IgD-negative memory B cell (primary cell): Measurements from ENCODE around the gene NLGN1. TPM values are rescaled to one million over a fixed set of nuclear protein-coding genes. Genes with fewer than 3 reads are reported as not detected.

Experiments
- H3K27ac Mint-ChIP-seq, 3 donors: one replicate each; pipeline ENCODE4 v1.8.0; 2020 to 2022; ENCODE audit warnings: mild to moderate bottlenecking in 3 of 3, mixed read lengths in 3 of 3, moderate library complexity in 1 of 3
- H3K27me3 Mint-ChIP-seq: one replicate; pipeline ENCODE4 v1.8.0; 2021; ENCODE audit warnings: mixed read lengths
- H3K36me3 Mint-ChIP-seq: one replicate; pipeline ENCODE4 v1.8.0; 2020; ENCODE audit warnings: mild to moderate bottlenecking, mixed read lengths
- H3K4me1 Mint-ChIP-seq, 3 donors: one replicate each; pipeline ENCODE4 v1.8.0; 2020 to 2022; ENCODE audit warnings: mixed read lengths in 3 of 3, mild to moderate bottlenecking in 1 of 3
- H3K4me3 Mint-ChIP-seq, 4 donors: one replicate each; pipeline ENCODE4 v1.8.0; 2020 to 2022; ENCODE audit warnings: mild to moderate bottlenecking in 4 of 4, mixed read lengths in 4 of 4, moderate library complexity in 3 of 4
- H3K9me3 Mint-ChIP-seq, 3 donors: one replicate each; pipeline ENCODE4 v1.8.0; 2020 to 2021; ENCODE audit warnings: mixed read lengths in 3 of 3, mild to moderate bottlenecking in 1 of 3
- polyA plus RNA-seq: library from polyadenylated mRNA; unstranded; fragments of 300-500 nt; fragmentation: Illumina TruSeq; gene quantifications from one replicate; pipeline ENCODE4 v1.2.3, GENCODE V29; 2021

Gene NLGN1
- polyA plus RNA-seq, 1 donor from 2014 or later: not detected

DNA sequence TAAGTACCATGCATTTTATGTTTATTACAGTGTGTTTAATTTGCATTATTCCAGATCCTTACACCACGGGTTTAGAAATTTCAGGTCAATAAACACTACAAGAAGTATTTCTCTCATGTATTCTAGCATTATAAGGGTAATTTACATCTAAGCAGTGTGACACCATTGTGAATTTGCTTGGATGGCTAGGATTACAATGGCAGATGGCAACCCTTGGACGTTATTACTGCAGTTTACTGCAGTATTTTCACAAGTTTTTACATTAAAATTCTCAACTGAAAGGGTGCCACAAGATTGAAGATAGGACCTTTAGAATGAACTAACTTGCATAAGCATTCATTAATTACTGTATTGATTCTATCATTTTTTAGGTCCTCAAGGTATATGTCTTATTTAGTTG lies 538.8 kb downstream of the NLGN1 start:
- Mint-ChIP-seq H3K27ac (no peak overlapping the region), H3K36me3 (peaks cover 2% of the 10 kb centered on the region), H3K4me1 (no peaks in the 10 kb centered on the region), H3K9me3 (peaks cover 0 to 3% (median 2%) of the 10 kb centered on the region in 3 donors), H3K27me3 (no peaks in the 10 kb centered on the region), H3K4me3 (no peak overlapping the region)

DNA sequence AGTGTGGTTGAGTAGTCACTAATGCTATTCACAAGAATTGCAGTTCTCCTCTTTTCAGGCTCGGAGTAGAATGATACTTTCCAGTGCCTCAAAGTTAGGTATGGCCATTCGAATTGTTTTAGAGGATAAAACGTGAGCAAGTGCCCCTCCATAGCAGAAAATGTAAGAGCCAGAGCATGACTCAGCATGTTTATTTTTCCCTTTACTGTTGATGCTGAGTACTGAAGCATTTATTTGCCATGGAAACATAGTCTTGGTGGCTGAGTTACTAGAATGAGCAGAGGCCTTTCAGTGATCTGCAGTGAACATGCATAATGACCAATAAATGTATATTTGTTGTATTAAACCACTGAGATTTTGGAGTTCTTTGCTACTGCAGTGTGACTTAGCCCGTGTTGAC lies 540.6 kb downstream of the NLGN1 start:
- no peak overlapping the region for H3K4me3 Mint-ChIP-seq
- no peaks in the 10 kb centered on the region for H3K4me1 Mint-ChIP-seq
- peaks cover 0 to 2% (median 0%) of the 10 kb centered on the region in 3 donors for H3K9me3 Mint-ChIP-seq
- H3K27me3 Mint-ChIP-seq: no peaks in the 10 kb centered on the region
- H3K36me3 Mint-ChIP-seq: no peaks in the 10 kb centered on the region
- H3K27ac Mint-ChIP-seq: no peak overlapping the region

DNA sequence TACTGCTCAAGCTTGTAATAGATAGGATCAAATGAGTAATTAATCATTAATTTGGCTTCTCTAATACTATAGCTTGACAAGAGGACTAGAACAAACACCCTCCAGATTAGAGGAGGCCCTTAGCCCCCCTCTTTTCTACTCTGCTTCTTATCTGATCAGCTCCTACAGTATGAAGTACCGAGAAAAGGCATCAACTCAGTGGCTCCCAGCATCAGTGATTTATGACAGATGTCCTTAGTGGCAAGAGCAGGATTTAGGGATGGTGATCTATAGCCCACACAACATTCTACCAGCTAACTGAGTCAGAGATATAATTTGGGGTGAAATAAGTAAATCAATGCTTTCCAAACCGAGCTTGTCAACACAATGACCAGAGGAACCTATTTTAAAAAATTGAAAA lies 541.1 kb downstream of the NLGN1 start:
- no peak overlapping the region for H3K4me3 Mint-ChIP-seq
- no peaks in the 10 kb centered on the region for H3K36me3 Mint-ChIP-seq
- no peak overlapping the region for H3K27ac Mint-ChIP-seq
- no peaks in the 10 kb centered on the region for H3K4me1 Mint-ChIP-seq
- no peaks in the 10 kb centered on the region for H3K27me3 Mint-ChIP-seq
- H3K9me3 Mint-ChIP-seq: peaks cover 0 to 2% (median 0%) of the 10 kb centered on the region in 3 donors

DNA sequence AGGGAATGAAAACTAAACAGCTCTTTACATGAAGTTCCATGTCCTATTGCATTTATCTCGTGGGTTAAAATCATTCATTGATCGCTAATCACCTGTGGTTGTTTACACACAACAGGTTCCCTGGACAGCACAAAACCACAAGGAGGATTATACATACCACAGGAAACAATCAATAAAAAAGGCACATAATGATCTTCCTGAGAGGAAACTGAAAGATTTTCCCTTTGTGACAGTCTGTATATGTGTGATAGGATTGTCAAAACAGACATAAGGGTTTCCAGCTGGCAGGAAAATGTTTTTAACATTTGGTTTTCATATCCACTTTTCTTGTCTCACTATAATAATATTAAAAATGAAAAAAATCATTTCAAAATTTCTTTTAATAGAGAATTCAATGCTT lies 541.8 kb downstream of the NLGN1 start:
- peaks cover 0 to 2% (median 0%) of the 10 kb centered on the region in 3 donors for H3K9me3 Mint-ChIP-seq
- no peak overlapping the region for H3K27ac Mint-ChIP-seq
- H3K27me3 Mint-ChIP-seq: no peaks in the 10 kb centered on the region
- no peaks in the 10 kb centered on the region for H3K4me1 Mint-ChIP-seq
- no peak overlapping the region for H3K4me3 Mint-ChIP-seq
- no peaks in the 10 kb centered on the region for H3K36me3 Mint-ChIP-seq

DNA sequence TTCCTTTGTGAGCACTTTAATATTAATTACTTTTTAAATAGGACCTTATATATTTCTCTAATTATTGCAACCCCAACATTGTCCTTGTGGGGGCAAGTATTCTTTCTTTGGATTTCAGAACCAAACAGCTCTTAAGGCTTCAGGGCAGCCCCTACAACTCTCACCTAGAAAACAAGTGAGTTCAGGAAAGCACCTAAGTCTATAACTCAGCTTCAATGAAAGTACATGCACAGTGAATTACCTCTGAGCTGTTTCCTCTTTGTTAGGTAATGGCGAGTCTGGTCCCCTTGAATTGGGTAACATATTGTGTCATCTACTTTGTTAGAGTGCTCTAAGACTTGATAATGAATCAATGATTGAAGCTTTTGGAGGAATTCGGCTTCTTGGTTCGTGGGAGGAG lies 545.7 kb downstream of the NLGN1 start:
- Mint-ChIP-seq H3K4me3 (no peak overlapping the region), H3K4me1 (no peaks in the 10 kb centered on the region), H3K9me3 (peaks cover 0 to 4% (median 2%) of the 10 kb centered on the region in 3 donors), H3K27ac (no peak overlapping the region), H3K27me3 (no peaks in the 10 kb centered on the region), H3K36me3 (no peaks in the 10 kb centered on the region)

DNA sequence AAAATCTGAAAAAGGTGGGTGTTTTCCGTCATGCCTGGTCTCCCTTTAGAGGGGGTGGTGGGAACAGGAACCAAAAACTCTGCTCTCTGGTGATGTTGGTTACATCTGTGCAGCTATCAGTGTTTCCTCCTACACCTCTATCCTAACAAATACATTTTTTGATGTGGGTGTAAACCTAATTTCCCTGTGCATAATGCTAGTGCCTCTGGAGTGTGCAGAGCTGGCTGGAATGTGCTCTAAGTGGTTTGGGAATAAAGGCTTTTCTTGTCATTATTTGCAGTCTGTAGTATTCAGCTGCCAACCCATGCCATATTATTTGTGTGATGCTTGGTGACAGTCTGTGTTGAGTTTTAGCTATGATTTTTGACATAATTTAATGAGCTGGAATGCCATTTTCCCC lies 547.6 kb downstream of the NLGN1 start:
- no peaks in the 10 kb centered on the region for H3K4me1 Mint-ChIP-seq
- peaks cover 0 to 4% (median 4%) of the 10 kb centered on the region in 3 donors for H3K9me3 Mint-ChIP-seq
- H3K36me3 Mint-ChIP-seq: no peaks in the 10 kb centered on the region
- H3K27me3 Mint-ChIP-seq: no peaks in the 10 kb centered on the region
- H3K4me3 Mint-ChIP-seq: no peak overlapping the region
- no peak overlapping the region for H3K27ac Mint-ChIP-seq

DNA sequence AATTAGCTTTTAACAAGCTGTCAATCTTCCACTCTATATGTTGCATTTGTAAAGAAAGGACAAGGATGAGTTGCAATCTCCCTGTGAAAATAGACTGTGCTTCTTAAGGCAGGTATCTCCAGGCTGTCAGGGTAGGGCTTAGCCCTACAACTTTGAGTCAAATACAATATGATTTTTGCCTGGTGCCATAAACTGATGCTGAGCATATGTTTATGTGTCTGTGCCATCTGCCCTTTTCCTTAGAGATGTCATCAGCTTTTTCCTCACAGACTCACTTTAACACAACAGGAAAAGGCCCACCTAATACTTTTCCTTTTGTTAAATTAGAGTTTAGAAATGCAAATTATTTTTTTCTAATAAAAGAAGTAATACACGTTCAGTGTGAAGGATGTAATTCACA lies 548.3 kb downstream of the NLGN1 start:
- Mint-ChIP-seq H3K4me1 (no peaks in the 10 kb centered on the region), H3K27ac (no peak overlapping the region), H3K9me3 (peaks cover 0 to 4% (median 4%) of the 10 kb centered on the region in 3 donors), H3K4me3 (no peak overlapping the region), H3K27me3 (no peaks in the 10 kb centered on the region), H3K36me3 (no peaks in the 10 kb centered on the region)

DNA sequence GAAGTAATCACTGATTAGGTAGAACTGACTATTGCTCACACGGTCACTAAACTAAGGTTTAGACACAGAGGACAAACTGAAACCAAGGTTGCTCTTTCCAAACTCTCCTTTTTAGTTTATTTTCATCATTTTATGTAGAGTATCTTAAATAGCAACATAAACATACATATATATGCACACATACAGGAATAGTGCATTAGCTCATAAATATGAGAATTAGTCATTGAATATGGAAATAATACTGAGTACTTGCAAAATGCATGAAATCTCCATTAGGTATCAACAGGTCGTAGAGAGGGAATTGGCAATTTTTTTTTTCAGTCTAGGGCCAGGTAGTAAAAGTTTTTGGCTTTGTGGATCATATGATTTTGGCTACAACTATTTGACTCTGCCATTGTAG lies 557.1 kb downstream of the NLGN1 start:
- Mint-ChIP-seq H3K9me3 (no peaks in the 10 kb centered on the region), H3K27me3 (no peaks in the 10 kb centered on the region), H3K27ac (no peak overlapping the region), H3K36me3 (no peaks in the 10 kb centered on the region), H3K4me1 (no peaks in the 10 kb centered on the region), H3K4me3 (no peak overlapping the region)

DNA sequence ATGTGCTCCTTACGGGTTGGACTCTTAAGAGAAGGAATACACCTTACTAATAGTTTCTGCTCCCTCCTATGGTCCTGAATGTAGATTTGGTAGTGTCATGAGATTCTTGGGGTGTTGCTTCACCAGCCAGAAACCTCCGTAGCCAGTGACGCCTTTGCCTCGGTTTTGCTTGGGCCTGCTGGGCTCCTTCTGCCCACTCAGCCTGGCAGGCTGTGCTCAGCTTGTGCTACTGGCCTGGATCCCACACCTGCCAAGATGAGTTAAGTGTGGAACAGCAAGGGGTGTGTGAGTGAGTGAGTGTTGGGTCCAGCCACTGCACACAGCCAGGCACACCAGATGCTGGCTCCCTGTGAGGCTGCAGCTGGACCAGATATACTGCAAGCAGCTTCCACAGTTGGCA lies 560.1 kb downstream of the NLGN1 start:
- no peaks in the 10 kb centered on the region for H3K4me1 Mint-ChIP-seq
- peak overlapping the region in 1 of 3 donors; percentile 62 for H3K27ac Mint-ChIP-seq
- no peak overlapping the region for H3K4me3 Mint-ChIP-seq
- H3K36me3 Mint-ChIP-seq: no peaks in the 10 kb centered on the region
- H3K9me3 Mint-ChIP-seq: peaks cover 2 to 4% (median 2%) of the 10 kb centered on the region in 3 donors
- no peaks in the 10 kb centered on the region for H3K27me3 Mint-ChIP-seq

DNA sequence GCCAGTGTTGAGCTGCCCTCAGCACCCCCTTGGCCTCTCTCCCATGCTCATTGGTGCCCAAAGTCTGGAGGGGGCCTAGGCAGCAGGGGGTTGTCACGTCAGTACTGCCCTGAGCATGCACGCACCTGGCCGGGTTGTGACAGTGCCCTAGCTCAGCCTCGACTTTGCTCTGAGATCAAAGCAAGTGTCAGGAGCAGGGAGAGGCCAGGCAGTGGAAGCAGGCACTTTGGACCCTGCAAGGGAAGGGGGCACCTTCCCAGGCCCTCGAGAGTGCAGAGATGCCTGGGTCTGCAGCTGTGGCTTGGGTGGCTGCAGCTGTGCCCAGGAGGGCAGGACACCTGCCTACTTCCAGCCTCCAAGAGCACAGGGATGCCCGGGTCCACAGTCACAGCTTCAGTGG lies 561.3 kb downstream of the NLGN1 start:
- H3K36me3 Mint-ChIP-seq: no peaks in the 10 kb centered on the region
- peaks cover 2 to 4% (median 2%) of the 10 kb centered on the region in 3 donors for H3K9me3 Mint-ChIP-seq
- H3K4me3 Mint-ChIP-seq: no peak overlapping the region

DNA sequence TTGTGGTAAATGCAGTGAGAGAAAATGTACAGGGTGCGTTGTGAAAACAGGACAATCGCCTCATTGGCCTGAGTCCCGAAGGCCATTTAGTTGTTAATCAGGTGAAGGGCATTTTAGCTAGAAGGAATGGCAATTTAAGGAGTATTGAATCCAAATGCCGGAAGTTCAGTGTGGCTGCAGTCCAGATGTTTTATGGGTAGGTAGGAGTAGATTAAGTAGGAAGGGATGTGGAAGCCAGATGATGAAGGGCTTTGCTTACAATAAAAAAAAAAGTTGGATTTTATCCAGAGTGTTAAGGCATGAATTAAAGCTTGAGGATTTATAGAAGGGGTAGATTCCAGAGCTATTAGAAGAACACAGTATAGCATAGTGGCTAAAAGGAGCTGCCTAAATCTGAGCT lies 572.7 kb downstream of the NLGN1 start:
- no peak overlapping the region for H3K27ac Mint-ChIP-seq
- no peaks in the 10 kb centered on the region for H3K36me3 Mint-ChIP-seq
- peaks cover 2 to 12% (median 7%) of the 10 kb centered on the region in 3 donors for H3K9me3 Mint-ChIP-seq
- no peaks in the 10 kb centered on the region for H3K4me1 Mint-ChIP-seq
- no peak overlapping the region for H3K4me3 Mint-ChIP-seq
- no peaks in the 10 kb centered on the region for H3K27me3 Mint-ChIP-seq

More for the DNA sequence above, 561.3 kb downstream of the NLGN1 start:
- H3K27ac Mint-ChIP-seq: no peak overlapping the region
- no peaks in the 10 kb centered on the region for H3K27me3 Mint-ChIP-seq
- H3K4me1 Mint-ChIP-seq: no peaks in the 10 kb centered on the region

DNA sequence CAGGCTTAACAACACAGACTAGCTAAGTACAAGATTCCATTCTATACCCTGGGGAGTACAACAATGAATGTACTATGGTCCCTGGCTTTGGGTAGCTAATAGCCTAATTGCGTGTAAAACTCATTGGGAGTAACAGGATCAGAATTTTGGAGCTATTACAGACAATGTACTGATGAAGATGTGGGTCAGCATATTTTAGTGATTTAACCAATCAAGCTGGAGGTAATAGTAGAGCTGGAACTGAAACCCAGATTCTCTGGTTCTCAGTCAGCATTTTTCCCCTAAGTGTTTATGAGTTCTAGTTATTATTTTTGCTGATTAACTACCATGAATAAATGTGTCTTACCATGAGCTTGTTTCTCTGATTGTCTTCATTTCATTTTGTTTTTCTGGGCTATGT lies 578.7 kb downstream of the NLGN1 start:
- H3K9me3 Mint-ChIP-seq: peaks cover 0 to 3% (median 0%) of the 10 kb centered on the region in 3 donors
- H3K4me1 Mint-ChIP-seq: no peaks in the 10 kb centered on the region
- H3K36me3 Mint-ChIP-seq: no peaks in the 10 kb centered on the region
- H3K27ac Mint-ChIP-seq: no peak overlapping the region
- no peak overlapping the region for H3K4me3 Mint-ChIP-seq
- H3K27me3 Mint-ChIP-seq: no peaks in the 10 kb centered on the region

DNA sequence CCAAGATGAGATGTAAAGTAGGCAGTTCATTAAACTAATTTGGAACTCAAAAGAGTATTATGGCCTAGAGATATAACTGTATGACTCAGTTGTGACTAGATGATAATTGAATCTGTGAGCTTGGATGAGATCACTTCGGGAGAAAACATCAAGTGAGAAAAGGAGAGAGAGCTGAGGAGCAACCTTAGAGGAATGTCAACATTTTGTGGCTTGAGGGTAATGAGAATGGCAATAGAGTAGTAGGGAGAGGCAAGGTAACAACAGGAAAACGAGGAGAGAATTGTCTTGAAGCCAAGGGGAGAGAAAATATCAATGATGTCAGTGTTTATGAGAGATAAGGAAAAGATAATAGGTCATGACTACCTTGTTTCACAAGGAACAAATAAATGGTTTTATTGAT lies 580.2 kb downstream of the NLGN1 start:
- H3K9me3 Mint-ChIP-seq: peaks cover 0 to 2% (median 0%) of the 10 kb centered on the region in 3 donors

DNA sequence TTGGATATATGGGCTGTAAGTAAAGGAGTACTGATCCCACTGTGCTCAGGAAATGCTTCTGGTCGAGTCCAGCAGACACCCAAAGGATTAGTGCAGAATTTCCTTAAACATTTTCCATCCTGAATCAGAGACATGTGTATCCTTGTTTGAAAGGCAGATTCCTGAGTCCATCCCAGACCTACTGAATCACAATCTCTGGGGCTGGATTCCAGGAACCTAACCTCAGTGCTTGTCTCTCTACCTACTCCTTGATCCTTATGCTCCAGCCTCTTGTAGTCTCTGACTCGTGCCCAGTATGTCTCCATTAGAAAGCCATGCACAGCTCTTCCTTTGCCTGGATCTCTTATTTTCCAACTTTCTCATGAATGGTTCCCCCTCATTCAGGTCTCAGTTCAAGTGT lies 585.8 kb downstream of the NLGN1 start:
- no peak overlapping the region for H3K27ac Mint-ChIP-seq
- no peaks in the 10 kb centered on the region for H3K4me1 Mint-ChIP-seq
- no peak overlapping the region for H3K4me3 Mint-ChIP-seq
- no peaks in the 10 kb centered on the region for H3K36me3 Mint-ChIP-seq
- H3K27me3 Mint-ChIP-seq: no peaks in the 10 kb centered on the region
- H3K9me3 Mint-ChIP-seq: peaks cover 0 to 2% (median 0%) of the 10 kb centered on the region in 3 donors

More for the DNA sequence above, 580.2 kb downstream of the NLGN1 start:
- Mint-ChIP-seq H3K27ac (no peak overlapping the region), H3K36me3 (no peaks in the 10 kb centered on the region), H3K4me3 (no peak overlapping the region), H3K27me3 (no peaks in the 10 kb centered on the region), H3K4me1 (no peaks in the 10 kb centered on the region)

DNA sequence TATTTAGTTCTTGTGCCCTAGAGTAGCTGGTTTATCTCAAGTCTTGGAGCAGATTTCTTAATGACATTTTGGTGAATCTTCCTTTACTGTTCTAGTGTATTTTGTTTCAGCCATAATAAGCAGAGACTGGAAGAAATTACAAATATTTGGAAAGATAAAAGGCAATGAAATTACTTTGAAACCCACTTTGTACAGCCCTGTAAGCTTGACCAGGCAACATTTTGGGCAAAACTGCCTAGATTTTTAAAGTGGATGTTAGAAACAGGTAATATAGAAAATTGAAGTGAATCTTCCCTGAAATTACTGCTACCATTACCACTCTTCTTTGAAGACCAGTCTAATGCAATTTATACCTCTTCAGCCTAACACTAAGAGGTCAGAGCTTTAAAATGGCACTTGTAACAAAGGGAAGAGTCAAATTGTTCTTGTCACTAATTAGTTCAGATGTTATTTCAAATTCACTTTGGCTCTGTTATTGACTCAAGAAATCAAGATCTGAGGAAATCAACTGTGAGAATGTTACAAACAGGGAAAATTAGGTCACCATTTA lies 589.4 kb downstream of the NLGN1 start:
- H3K4me3 Mint-ChIP-seq: no peak overlapping the region
- no peaks in the 10 kb centered on the region for H3K4me1 Mint-ChIP-seq
- no peaks in the 10 kb centered on the region for H3K36me3 Mint-ChIP-seq
- no peaks in the 10 kb centered on the region for H3K27me3 Mint-ChIP-seq
- H3K9me3 Mint-ChIP-seq: peaks cover 0 to 5% (median 5%) of the 10 kb centered on the region in 3 donors
- no peak overlapping the region for H3K27ac Mint-ChIP-seq

DNA sequence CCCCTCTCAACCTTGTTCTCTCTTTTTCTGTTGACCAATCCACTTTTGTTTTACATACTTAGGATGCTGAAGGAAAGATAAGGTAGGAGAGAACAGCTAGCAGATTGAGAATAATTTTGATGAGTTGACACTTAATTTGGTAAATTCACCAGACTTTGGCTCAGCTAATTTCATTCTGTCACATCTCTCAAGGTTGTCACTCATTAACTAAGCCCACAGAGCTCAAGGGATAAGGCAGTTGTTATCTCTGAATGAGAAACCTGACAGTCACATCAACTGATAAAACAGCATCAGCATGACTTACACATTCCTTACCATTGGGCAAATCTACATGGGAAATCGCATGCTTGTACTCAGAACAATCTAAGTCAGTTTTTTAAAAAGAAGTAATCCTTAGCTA lies 591.4 kb downstream of the NLGN1 start:
- H3K9me3 Mint-ChIP-seq: peaks cover 0 to 5% (median 5%) of the 10 kb centered on the region in 3 donors
- no peak overlapping the region for H3K4me3 Mint-ChIP-seq
- no peaks in the 10 kb centered on the region for H3K36me3 Mint-ChIP-seq
- H3K27me3 Mint-ChIP-seq: no peaks in the 10 kb centered on the region
- H3K27ac Mint-ChIP-seq: peak overlapping the region in 1 of 3 donors; percentile 73
- no peaks in the 10 kb centered on the region for H3K4me1 Mint-ChIP-seq
